ENCODE data around the gene RASSF7. TPM values are rescaled to one million over a fixed set of nuclear protein-coding genes. Genes with fewer than 3 reads are reported as not detected.

Gene RASSF7
- total RNA-seq, 2 experiments from 2014 or later = 18.8 to 21.9 TPM

DNA sequence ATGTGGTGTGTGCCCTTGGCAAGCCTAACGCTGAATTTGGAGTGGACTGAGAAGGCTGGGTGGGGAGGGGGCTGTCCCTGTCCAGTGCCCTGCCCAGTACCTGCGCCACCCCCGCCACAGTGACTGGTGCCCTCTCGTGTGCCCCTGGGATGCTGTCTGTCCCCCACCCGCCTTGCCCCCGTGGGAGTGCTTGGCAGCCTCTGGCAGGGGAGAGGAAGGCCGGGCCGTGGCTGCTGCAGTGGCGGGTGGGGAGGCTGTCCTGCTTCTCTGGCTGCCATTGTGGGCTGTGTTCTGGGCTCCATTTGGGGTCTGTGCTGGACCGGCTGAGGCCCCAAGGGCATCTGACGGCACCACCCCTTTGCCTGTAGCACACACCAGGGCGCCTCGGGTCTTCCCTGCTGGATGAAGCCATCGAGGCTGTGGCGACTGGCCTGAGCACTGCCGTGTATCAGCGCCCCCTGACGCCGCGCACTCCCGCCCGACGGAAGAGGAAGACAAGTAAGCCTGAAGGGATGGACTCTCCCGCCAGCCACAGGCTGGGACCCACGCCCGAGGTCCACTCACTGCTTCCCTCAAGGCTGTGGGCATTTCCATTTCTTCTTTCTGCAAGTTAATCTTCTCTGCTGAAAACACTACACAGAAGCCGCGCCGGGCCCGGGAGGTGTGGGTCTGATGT is 37.4 kb downstream of the RASSF7 start:
- POLR2A ChIA-PET = no interaction called here
- peaks cover 40% of the 10 kb centered on the region for H3K36me3 Mint-ChIP-seq
- intact Hi-C loops (cut with micrococcal nuclease) = no loop called here

DNA sequence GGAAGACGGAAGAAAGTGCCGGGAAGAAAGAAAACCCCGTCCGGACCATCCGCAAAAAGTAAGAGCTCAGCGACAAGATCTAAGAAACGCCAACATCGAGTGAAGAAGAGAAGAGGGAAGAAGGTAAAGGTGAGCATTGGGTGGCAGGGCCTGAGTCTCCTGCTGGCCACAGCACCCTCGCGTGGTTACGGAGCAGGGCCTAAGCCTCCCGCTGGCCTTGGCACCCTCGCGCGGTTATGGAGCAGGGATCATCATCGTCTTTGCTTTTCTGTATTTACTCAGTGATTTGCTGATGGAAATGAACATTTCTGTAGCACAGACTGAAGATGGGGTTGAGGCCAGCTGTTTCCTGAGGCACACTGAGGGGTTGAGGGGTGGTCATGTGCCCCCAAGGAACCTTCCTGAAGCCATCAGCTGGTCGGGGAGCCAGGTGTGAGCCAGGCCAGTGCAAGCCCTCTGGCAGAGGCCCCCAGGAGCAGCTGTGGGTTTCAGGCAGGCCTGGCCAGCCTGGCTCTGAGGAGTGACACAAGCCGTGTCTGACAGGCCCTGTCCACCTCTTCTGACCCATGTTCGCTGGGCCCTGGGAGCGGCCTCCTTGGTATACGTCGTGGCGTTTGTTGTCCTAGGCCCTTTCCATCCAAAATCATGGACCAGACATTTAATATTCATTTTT is 40.9 kb downstream of the RASSF7 start:
- Mint-ChIP-seq H3K27me3 (no peaks in the 10 kb centered on the region), H3K4me3 (no peak overlapping the region), H3K36me3 (peaks cover 33% of the 10 kb centered on the region), H3K9me3 (no peaks in the 10 kb centered on the region), H3K27ac (no peak overlapping the region), H3K4me1 (ENCODE audit: low read depth) (no peaks in the 10 kb centered on the region)
- ChIA-PET POLR2A (no interaction called here), CTCF (no interaction called here)
- DNase-seq = no peak
- intact Hi-C loops (cut with micrococcal nuclease) = no loop called here

More for the DNA sequence above, 37.4 kb downstream of the RASSF7 start:
- Mint-ChIP-seq H3K27ac (no peak overlapping the region), H3K27me3 (no peaks in the 10 kb centered on the region), H3K4me1 (ENCODE audit: low read depth) (peaks cover 8% of the 10 kb centered on the region), H3K4me3 (no peak overlapping the region), H3K9me3 (no peaks in the 10 kb centered on the region)
- CTCF ChIA-PET = no interaction called here
- no peak for DNase-seq

DNA sequence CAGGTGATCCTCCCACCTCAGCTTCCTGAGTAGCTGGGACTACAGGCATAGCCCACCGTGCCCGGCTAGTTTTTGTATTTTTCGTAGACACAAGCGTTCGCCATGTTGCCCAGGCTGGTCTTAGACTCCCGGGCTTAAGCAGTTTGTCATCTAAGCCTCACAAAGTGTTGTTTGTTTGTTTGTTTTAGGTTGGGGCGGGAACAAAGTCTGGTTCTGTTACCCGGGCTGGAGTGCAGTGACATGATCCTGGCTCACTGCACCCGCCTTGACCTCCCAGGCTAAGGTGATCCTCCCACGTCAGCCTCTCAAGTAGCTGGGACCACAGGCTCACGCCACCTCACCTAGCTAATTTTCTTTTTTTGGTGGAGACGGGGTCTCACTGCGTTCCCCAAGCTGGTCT is 42.4 kb downstream of the RASSF7 start:
- H3K36me3 Mint-ChIP-seq = peaks cover 31% of the 10 kb centered on the region
- H3K27me3 Mint-ChIP-seq = no peaks in the 10 kb centered on the region
- DNase-seq = no peak
- no peaks in the 10 kb centered on the region for H3K4me1 Mint-ChIP-seq (ENCODE audit: low read depth)
- no peak overlapping the region for H3K27ac Mint-ChIP-seq
- CTCF ChIA-PET = no interaction called here
- intact Hi-C loops (cut with micrococcal nuclease) = no loop called here
- no peaks in the 10 kb centered on the region for H3K9me3 Mint-ChIP-seq
- no peak overlapping the region for H3K4me3 Mint-ChIP-seq
- POLR2A ChIA-PET = no interaction called here

DNA sequence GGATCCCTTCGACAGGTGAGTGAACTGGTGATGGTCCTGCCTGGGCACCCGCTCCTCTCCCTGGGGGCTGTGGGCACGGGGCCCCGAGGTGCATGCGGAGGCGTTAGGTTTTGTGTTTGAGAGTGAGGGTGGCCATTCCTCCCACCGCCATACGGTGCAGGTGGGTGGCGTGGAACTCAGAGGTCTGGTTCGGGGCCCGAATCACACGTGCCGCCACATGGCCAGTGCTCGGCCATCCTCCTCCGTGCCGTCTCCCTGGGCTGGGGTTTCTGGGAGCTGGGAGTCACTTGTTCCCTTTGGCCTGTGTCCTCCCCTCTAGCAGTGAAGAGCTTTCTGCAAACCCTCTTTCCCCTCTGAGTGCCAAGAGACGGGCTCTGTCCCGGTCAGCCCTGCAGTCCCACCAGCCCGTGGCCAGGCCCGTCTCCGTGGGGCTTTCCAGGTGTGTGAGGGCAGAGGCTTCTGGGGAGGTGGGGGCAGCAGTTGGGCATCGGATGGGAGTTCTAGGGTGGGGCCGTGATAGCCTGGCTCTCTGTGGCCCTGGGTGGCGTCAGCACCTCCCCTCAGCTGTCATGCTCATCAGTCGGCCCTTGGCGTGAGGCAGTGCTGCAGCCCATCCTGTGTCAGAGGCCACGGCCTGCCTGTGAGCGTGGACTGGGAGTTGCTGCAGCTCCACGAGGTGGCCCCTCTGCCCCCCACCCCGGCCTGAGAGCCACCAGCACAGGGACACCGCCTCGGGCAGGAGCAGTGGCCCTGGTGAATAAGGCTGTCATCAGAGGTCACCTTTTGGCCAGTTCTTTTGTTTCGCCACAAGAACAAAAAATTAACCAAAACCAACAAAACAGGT is 44.7 kb downstream of the RASSF7 start:
- H3K36me3 Mint-ChIP-seq = peaks cover 25% of the 10 kb centered on the region
- ChIA-PET POLR2A (no interaction called here), CTCF (no interaction called here)
- H3K9me3 Mint-ChIP-seq = no peaks in the 10 kb centered on the region
- intact Hi-C loops (cut with micrococcal nuclease) = no loop called here
- no peak for DNase-seq
- H3K4me1 Mint-ChIP-seq (ENCODE audit: low read depth) = no peaks in the 10 kb centered on the region
- no peaks in the 10 kb centered on the region for H3K27me3 Mint-ChIP-seq
- H3K27ac Mint-ChIP-seq = no peak overlapping the region
- no peak overlapping the region for H3K4me3 Mint-ChIP-seq

DNA sequence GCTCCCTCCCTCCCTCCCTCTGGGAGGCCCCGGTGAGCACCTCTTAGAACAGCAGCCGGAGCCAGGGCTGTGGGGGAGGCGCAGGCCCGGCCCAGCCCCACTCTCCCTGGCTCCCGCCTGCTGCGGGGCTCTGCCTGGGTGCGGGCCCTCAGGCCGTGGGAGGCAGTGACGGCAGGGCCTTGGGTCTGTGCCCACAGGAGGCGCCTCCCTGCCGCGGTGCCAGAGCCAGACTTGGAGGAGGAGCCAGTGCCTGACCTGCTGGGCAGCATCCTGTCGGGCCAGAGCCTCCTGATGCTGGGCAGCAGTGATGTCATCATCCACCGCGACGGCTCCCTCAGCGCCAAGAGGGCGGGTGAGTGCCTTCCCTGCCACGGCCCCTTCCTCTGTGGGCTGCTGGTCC is 45.5 kb downstream of the RASSF7 start:
- POLR2A ChIA-PET = no interaction called here
- Mint-ChIP-seq H3K36me3 (peaks cover 29% of the 10 kb centered on the region), H3K27me3 (no peaks in the 10 kb centered on the region), H3K27ac (no peak overlapping the region), H3K4me3 (no peak overlapping the region), H3K4me1 (ENCODE audit: low read depth) (no peaks in the 10 kb centered on the region), H3K9me3 (no peaks in the 10 kb centered on the region)
- CTCF ChIA-PET = no interaction called here
- no peak for DNase-seq
- intact Hi-C loops (cut with micrococcal nuclease) = no loop called here

DNA sequence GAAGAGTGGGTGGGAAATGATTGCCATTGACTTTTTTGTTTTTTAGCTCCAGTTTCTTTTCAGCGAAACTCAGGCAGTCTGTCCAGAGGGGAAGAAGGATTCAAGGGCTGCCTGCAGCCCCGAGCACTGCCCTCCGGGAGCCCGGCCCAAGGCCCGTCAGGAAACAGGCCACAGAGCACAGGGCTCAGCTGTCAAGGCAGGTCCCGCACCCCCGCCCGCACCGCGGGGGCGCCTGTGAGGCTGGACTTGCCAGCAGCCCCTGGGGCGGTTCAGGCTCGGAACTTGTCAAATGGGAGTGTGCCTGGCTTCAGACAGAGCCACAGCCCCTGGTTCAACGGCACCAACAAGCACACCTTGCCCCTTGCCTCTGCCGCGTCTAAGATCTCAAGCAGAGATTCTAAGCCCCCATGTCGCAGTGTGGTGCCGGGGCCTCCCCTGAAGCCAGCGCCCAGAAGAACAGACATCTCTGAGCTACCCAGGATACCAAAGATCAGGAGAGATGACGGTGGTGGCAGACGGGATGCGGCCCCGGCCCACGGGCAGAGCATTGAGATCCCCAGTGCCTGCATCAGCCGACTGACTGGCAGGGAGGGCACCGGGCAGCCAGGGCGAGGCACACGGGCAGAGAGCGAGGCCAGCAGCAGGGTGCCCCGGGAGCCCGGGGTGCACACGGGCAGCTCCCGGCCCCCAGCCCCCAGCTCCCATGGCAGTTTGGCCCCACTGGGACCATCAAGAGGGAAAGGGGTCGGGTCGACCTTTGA is 46.4 kb downstream of the RASSF7 start:
- H3K4me3 Mint-ChIP-seq = no peak overlapping the region
- no peak overlapping the region for H3K27ac Mint-ChIP-seq
- DNase-seq = no peak
- intact Hi-C loops (cut with micrococcal nuclease) = no loop called here
- peaks cover 25% of the 10 kb centered on the region for H3K36me3 Mint-ChIP-seq
- peaks cover 2% of the 10 kb centered on the region for H3K4me1 Mint-ChIP-seq (ENCODE audit: low read depth)
- ChIA-PET POLR2A (no interaction called here), CTCF (no interaction called here)
- no peaks in the 10 kb centered on the region for H3K27me3 Mint-ChIP-seq
- H3K9me3 Mint-ChIP-seq = no peaks in the 10 kb centered on the region

DNA sequence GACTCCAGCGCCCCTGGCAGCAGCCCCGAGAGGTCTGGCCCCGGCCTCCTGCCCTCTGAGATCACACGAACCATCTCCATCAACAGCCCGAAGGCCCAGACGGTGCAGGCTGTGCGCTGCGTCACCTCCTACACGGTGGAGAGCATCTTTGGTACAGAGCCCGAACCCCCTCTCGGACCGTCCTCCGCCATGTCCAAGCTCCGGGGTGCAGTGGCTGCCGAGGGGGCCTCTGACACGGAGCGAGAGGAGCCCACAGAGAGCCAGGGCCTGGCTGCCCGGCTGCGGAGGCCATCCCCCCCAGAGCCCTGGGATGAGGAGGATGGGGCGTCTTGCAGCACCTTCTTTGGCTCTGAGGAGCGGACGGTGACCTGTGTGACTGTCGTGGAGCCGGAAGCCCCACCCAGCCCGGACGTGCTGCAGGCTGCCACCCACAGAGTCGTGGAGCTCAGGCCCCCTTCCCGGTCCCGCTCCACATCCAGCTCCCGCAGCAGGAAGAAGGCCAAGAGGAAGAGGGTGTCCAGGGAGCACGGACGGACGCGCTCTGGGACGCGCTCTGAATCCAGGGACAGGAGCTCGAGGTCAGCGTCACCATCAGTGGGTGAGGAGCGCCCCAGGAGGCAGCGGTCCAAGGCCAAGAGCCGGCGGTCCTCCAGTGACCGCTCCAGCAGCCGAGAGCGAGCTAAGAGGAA is 47.3 kb downstream of the RASSF7 start:
- Mint-ChIP-seq H3K4me3 (no peak overlapping the region), H3K9me3 (no peaks in the 10 kb centered on the region), H3K27ac (no peak overlapping the region), H3K36me3 (peaks cover 29% of the 10 kb centered on the region), H3K27me3 (no peaks in the 10 kb centered on the region), H3K4me1 (ENCODE audit: low read depth) (peaks cover 2% of the 10 kb centered on the region)
- DNase-seq = no peak
- CTCF ChIA-PET = no interaction called here
- intact Hi-C loops (cut with micrococcal nuclease) = no loop called here
- POLR2A ChIA-PET = no interaction called here

DNA sequence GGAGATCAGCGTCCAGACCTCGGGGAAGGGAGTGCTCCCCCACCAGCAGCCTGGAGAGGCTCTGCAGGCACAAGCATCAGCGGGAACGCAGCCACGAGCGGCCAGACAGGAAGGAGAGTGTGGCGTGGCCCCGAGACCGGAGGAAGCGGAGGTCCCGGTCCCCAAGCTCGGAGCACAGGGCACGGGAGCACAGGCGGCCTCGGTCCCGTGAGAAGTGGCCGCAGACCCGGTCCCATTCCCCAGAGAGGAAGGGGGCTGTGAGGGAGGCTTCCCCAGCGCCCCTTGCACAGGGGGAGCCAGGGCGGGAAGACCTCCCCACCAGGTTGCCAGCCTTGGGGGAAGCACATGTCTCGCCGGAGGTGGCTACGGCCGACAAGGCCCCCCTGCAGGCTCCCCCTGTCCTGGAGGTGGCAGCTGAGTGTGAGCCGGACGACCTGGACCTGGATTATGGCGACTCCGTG is 48.1 kb downstream of the RASSF7 start:
- intact Hi-C loops (cut with micrococcal nuclease) = no loop called here
- Mint-ChIP-seq H3K27ac (no peak overlapping the region), H3K4me3 (no peak overlapping the region), H3K9me3 (no peaks in the 10 kb centered on the region), H3K36me3 (peaks cover 31% of the 10 kb centered on the region), H3K27me3 (no peaks in the 10 kb centered on the region), H3K4me1 (ENCODE audit: low read depth) (peaks cover 7% of the 10 kb centered on the region)
- POLR2A ChIA-PET = no interaction called here
- CTCF ChIA-PET = no interaction called here
- no peak for DNase-seq

DNA sequence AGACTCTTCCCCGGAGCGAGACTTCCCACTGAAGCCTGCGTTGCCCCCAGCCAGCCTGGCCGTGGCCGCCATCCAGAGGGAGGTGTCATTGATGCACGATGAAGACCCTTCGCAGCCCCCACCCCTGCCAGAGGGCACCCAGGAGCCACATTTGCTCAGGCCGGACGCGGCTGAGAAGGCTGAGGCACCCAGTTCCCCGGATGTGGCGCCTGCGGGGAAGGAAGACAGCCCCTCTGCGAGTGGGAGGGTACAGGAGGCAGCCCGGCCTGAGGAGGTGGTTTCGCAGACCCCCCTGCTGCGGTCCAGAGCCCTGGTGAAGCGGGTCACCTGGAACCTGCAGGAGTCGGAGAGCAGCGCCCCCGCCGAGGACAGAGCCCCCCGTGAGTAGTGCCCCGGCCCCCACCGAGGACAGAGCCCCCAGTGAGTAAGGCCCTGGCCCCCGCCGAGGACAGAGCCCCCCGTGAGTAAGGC is 48.6 kb downstream of the RASSF7 start:
- Mint-ChIP-seq H3K27ac (no peak overlapping the region), H3K4me1 (ENCODE audit: low read depth) (peaks cover 12% of the 10 kb centered on the region), H3K9me3 (no peaks in the 10 kb centered on the region), H3K4me3 (no peak overlapping the region), H3K27me3 (no peaks in the 10 kb centered on the region), H3K36me3 (peaks cover 35% of the 10 kb centered on the region)
- no peak for DNase-seq
- ChIA-PET CTCF (no interaction called here), POLR2A (no interaction called here)
- intact Hi-C loops (cut with micrococcal nuclease) = no loop called here

DNA sequence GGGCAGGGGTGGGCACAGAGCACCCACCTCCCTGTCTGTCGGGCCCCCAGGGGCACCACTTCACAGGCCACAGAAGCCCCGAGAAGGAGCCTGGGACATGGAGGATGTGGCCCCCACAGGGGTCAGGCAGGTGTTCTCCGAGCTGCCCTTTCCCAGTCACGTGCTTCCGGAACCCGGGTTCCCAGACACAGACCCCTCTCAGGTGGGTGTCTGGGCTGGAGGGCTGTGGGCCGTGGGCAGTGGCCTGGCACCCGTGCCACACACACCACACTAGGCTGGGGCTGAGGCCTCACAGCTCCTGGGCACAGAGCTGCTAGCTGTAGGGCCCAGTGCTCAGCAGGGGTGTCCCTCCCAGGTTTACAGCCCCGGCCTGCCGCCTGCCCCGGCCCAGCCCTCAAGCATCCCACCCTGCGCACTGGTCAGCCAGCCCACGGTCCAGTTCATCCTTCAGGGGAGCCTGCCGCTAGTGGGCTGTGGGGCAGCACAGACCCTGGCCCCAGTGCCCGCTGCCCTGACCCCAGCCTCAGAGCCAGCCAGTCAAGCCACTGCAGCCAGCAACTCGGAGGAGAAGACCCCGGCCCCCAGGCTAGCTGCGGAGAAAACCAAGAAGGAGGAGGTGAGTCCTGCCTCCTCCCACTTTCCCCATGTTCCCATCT is 49.5 kb downstream of the RASSF7 start:
- no peak overlapping the region for H3K27ac Mint-ChIP-seq

More for the DNA sequence above, 49.5 kb downstream of the RASSF7 start:
- no peak for DNase-seq
- CTCF ChIA-PET = interaction anchor here (1.2 kb wide), 1 partner anchor 116 kb away, joined by 3 read pairs; no protein-coding TSS in a partner anchor
- no peaks in the 10 kb centered on the region for H3K9me3 Mint-ChIP-seq
- H3K4me3 Mint-ChIP-seq = no peak overlapping the region
- intact Hi-C loops (cut with micrococcal nuclease) = no loop called here
- peaks cover 37% of the 10 kb centered on the region for H3K36me3 Mint-ChIP-seq
- no peaks in the 10 kb centered on the region for H3K27me3 Mint-ChIP-seq
- POLR2A ChIA-PET = no interaction called here
- peaks cover 15% of the 10 kb centered on the region for H3K4me1 Mint-ChIP-seq (ENCODE audit: low read depth)

Measured in activated CD4-positive, alpha-beta memory T cell treated with anti-CD3 and anti-CD28 coated beads for 36 hours (primary cell).